Adrenal gland (tissue), 12 donors: Measurements from ENCODE around the gene GRPEL2. TPM values are rescaled to one million over a fixed set of nuclear protein-coding genes. Genes with fewer than 3 reads are reported as not detected.

ENCODE experiments used
- DNase-seq, 7 donors: peaks; one replicate each; pipeline ENCODE4 v3.0.0-alpha.2; 2019 to 2020
- H3K27ac ChIP-seq, 5 donors: fragments of 200-600 bp; sonication (generic) in 4 of 5; 1 replicate in 3 of 5; 2 replicates in 2 of 5; pipeline versions ENCODE4 v1.5.1 to v1.8.0; 2016 to 2020; ENCODE audit warnings: mild to moderate bottlenecking in 1 of 5
- H3K27me3 ChIP-seq: fragments of 200-600 bp; 2 replicates; pipeline ENCODE4 v1.8.0; 2021
- H3K36me3 ChIP-seq, 2 donors: fragments of 200-600 bp; replicated peaks in 1 of 2; 1 replicate in 1 of 2; 2 replicates in 1 of 2; pipeline versions ENCODE4 v1.5.1 to v1.8.0; 2018 to 2022
- H3K4me1 ChIP-seq, 2 donors: fragments of 200-600 bp; replicated peaks in 1 of 2; 1 replicate in 1 of 2; 2 replicates in 1 of 2; pipeline versions ENCODE4 v1.5.1 to v1.8.0; 2018 to 2021
- H3K4me3 ChIP-seq, 4 donors: fragments of 200-600 bp; sonication (generic) in 3 of 4; one replicate each; pipeline ENCODE4 v1.5.1; 2016 to 2018
- H3K9me3 ChIP-seq, 3 donors: fragments of 200-600 bp; sonication (generic) in 1 of 3; replicated peaks in 1 of 3; 1 replicate in 2 of 3; 2 replicates in 1 of 3; pipeline versions ENCODE4 v1.5.1 to v1.8.0; 2016 to 2021
- POLR2A ChIP-seq, 2 donors: fragments of 450-650 bp; IDR thresholded peaks; one replicate each; pipeline ENCODE4 v1.6.1; 2017; ENCODE audit warnings: antibody characterized with exemption in 2 of 2, mild to moderate bottlenecking in 2 of 2, moderate library complexity in 1 of 2
- WGBS, 4 donors: extraction: QIAGEN DNeasy Blood & Tissue Kit in 2 of 4; methylation state at CpG; one replicate each; pipeline versions ENCODE4 v1.1.5 to v1.1.7; 2013 to 2017; 5-methylcytosine and 5-hydroxymethylcytosine counted together
- intact Hi-C, 2 donors: fragments of 100-400 bp; cut with DNase I; formaldehyde crosslinking; loops; one replicate each; pipeline versions ENCODE4 v1.14.1 to v1.15.0; 2022 to 2023
- polyA plus RNA-seq, 3 donors: library from polyadenylated mRNA; stranded (reverse); fragments of 200-250 nt in 2 of 3; fragments of 350-450 nt in 1 of 3; fragmentation: Illumina TruSeq in 1 of 3; extraction: RNeasy Lipid Tissue Mini Kit (QIAGEN cat#74804) in 1 of 3; gene quantifications; one replicate each; pipeline ENCODE4 v1.2.3, GENCODE V29; 2013 to 2014
- total RNA-seq, 9 donors: library from RNA; depleted of rRNA in 4 of 9; stranded (reverse); fragments of >200 nt in 4 of 9; fragments of 120-200 nt in 1 of 9; fragmentation: NEBNext Ultra II Directional in 1 of 9; extraction: Animal tissue kit (Norgen Biotek cat#: 25700) in 1 of 9; gene quantifications; one replicate each; pipeline versions ENCODE4 v1.1.0 to v1.2.4, GENCODE V29; 2013 to 2023
- TF ChIP-seq, protein P1 (sequence below), 6 experiments: fragments of 450-650 bp in 4 of 6; fragments of 200-600 bp in 2 of 6; sonication (generic) in 1 of 6; IDR thresholded peaks; 1 replicate in 5 of 6; 2 replicates in 1 of 6; pipeline versions ENCODE4 v1.5.1 to v1.8.0; 2016 to 2021; ENCODE audit warnings: antibody characterized with exemption in 6 of 6, mild to moderate bottlenecking in 2 of 6, moderate library complexity in 1 of 6
- donor health status: healthy with polysubstance abuse.
- donor health status: Bipolar disorder and iron deficiency.
- donor health status: DM: yes; HTN: yes; CAD: no.
- donor health status: DM: no; HTN: no; CAD: no.
- donor health status: DM: no; HTN: no; CAD: no.
- donor health status: DM: yes; HTN: yes; CAD: no.

The GRPEL2 gene
- total and polyA plus RNA-seq, 12 donors = 3.9 to 17.4 (median 12.0) TPM

DNA sequence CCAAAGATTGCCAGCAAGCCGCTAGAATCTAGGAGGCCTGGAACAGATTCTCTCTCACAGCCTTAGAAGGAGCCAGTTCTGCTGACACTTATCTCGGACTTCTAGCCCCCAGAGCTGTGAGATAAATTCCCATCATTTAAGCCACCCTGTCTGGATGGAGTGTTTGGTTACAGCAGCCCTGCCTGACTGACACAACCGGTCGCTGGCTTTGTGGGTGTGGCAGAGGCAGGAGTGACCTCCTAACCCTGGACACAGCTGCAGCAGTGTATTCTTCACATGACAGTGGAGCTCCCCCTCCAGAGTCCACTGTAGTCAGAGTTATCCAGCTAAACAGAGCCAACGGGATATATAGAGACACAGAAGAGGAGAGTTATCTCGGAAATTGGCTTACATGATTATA lies 55.0 kb downstream of the GRPEL2 start:
- peaks cover 10 to 14% of the 10 kb centered on the region in 2 donors for H3K4me1 ChIP-seq
- no peak for DNase-seq
- H3K27me3 ChIP-seq = no peaks in the 10 kb centered on the region
- no peaks in the 10 kb centered on the region for H3K9me3 ChIP-seq
- TF ChIP-seq, protein P1, sequence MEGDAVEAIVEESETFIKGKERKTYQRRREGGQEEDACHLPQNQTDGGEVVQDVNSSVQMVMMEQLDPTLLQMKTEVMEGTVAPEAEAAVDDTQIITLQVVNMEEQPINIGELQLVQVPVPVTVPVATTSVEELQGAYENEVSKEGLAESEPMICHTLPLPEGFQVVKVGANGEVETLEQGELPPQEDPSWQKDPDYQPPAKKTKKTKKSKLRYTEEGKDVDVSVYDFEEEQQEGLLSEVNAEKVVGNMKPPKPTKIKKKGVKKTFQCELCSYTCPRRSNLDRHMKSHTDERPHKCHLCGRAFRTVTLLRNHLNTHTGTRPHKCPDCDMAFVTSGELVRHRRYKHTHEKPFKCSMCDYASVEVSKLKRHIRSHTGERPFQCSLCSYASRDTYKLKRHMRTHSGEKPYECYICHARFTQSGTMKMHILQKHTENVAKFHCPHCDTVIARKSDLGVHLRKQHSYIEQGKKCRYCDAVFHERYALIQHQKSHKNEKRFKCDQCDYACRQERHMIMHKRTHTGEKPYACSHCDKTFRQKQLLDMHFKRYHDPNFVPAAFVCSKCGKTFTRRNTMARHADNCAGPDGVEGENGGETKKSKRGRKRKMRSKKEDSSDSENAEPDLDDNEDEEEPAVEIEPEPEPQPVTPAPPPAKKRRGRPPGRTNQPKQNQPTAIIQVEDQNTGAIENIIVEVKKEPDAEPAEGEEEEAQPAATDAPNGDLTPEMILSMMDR (IDR thresholded peaks at IDR 0.05) = no peak
- no peak for TF ChIP-seq POLR2A (IDR thresholded peaks at IDR 0.05)
- H3K4me3 ChIP-seq = no peak overlapping the region
- WGBS, 4 donors = 70 to 86% (median 78%) methylated on average over 3 to 6 of the region's 6 CpGs
- no peak overlapping the region for H3K27ac ChIP-seq
- no peaks in the 10 kb centered on the region for H3K36me3 ChIP-seq
- intact Hi-C loops = no loop called here

DNA sequence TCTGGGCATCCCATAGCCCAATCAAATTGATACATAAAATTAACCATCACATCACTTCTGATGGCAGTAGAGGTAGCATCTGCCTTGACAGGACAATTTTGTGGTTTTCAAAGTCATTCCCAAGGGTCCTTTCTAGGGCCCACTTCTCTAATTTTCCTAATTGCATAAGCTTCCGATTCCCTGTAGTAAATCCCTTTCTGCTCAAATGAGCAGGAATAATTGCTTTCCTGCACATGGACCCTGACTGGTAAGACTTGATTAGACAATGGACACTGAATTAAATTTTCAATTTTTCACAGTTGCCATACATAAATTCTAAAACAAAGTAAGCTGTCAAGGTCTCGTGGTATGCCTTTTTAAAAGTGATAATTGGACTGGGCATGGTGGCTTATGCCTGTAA lies 55.8 kb downstream of the GRPEL2 start:
- intact Hi-C loops = no loop called here
- H3K4me3 ChIP-seq = no peak overlapping the region
- H3K27ac ChIP-seq = no peak overlapping the region
- H3K27me3 ChIP-seq = no peaks in the 10 kb centered on the region
- no peak for DNase-seq
- no peak for TF ChIP-seq POLR2A (IDR thresholded peaks at IDR 0.05)
- TF ChIP-seq, protein P1 (IDR thresholded peaks at IDR 0.05) = no peak
- peaks cover 17 to 22% of the 10 kb centered on the region in 2 donors for H3K4me1 ChIP-seq
- no peaks in the 10 kb centered on the region for H3K36me3 ChIP-seq
- no peaks in the 10 kb centered on the region for H3K9me3 ChIP-seq
- 94 to 98% (median 95%) methylated on average over 2 of the region's 2 CpGs for WGBS, 4 donors

DNA sequence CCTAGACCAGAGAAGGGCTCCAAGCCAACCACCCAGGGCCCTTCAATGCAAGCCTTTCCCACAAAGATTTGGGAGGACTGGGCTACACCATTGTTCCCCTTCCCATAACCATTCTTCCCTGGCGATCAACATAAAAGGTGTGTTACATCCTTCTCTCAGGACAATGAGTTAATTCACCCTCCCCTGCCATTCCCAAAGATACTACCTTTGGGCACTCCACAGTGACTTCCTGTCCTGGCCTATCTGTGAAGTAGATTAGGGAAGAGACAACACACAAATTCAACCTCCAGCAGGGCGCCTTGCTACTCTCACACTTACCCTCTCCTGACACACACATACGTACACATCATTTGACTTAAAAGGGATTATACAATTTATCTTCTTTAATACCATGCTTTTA lies 57.0 kb downstream of the GRPEL2 start:
- 93 to 99% (median 97%) methylated on average over 3 of the region's 3 CpGs for WGBS, 4 donors
- Histone ChIP-seq H3K36me3 (no peaks in the 10 kb centered on the region), H3K4me1 (peaks cover 17 to 23% of the 10 kb centered on the region in 2 donors), H3K9me3 (no peaks in the 10 kb centered on the region), H3K4me3 (no peak overlapping the region), H3K27ac (no peak overlapping the region), H3K27me3 (no peaks in the 10 kb centered on the region)
- TF ChIP-seq, protein P1 (IDR thresholded peaks at IDR 0.05) = no peak
- no peak for TF ChIP-seq POLR2A (IDR thresholded peaks at IDR 0.05)
- intact Hi-C loops = no loop called here
- no peak for DNase-seq

Other genes with a start within 250 kb of the GRPEL2 start
- 10 to 100 TPM in 7 of 9 donors, 1 to 10 TPM in 2; 1.6 to 27.6 (median 16.8) TPM for gene ABLIM3, start 204.0 kb upstream of the GRPEL2 start, total RNA-seq
- gene ABLIM3, start 204.0 kb upstream of the GRPEL2 start, polyA plus RNA-seq = 10 to 100 TPM in 2 of 3 donors, 1 to 10 TPM in 1; 8.8 to 10.8 (median 10.4) TPM
- 10 to 100 TPM in 3 of 9 donors, 1 to 10 TPM in 6; 6.2 to 13.4 (median 9.6) TPM for gene AFAP1L1, start 73.6 kb upstream of the GRPEL2 start, total RNA-seq
- 10 to 100 TPM in 1 of 3 donors, 1 to 10 TPM in 2; 4.3 to 13.4 (median 5.2) TPM for gene AFAP1L1, start 73.6 kb upstream of the GRPEL2 start, polyA plus RNA-seq
- 10 to 100 TPM in 2 of 9 donors, 1 to 10 TPM in 7; 4.7 to 17.1 (median 8.1) TPM for gene PCYOX1L, start 12.5 kb downstream of the GRPEL2 start, total RNA-seq
- gene PCYOX1L, start 12.5 kb downstream of the GRPEL2 start, polyA plus RNA-seq = 10 to 100 TPM; 12.3 to 15.4 (median 15.0) TPM
- 10 to 100 TPM in 1 of 9 donors, 1 to 10 TPM in 7, not detected in 1; 1.6 to 20.1 (median 2.9) TPM for gene IL17B, start 33.8 kb downstream of the GRPEL2 start, total RNA-seq
- 1 to 10 TPM; 1.5 to 9.7 (median 2.8) TPM for gene IL17B, start 33.8 kb downstream of the GRPEL2 start, polyA plus RNA-seq
- gene CSNK1A1, start 205.9 kb downstream of the GRPEL2 start, total RNA-seq = 100 to 1,000 TPM; 165 to 301 (median 221) TPM
- 100 to 1,000 TPM in 1 of 3 donors, 10 to 100 TPM in 2; 51.0 to 234 (median 64.4) TPM for gene CSNK1A1, start 205.9 kb downstream of the GRPEL2 start, polyA plus RNA-seq
- 1 to 10 TPM in 8 of 9 donors, under 1 TPM in 1; 0.83 to 8.4 (median 4.3) TPM for gene ARHGEF37, start 236.0 kb downstream of the GRPEL2 start, total RNA-seq
- 1 to 10 TPM; 1.8 to 4.3 (median 2.3) TPM for gene ARHGEF37, start 236.0 kb downstream of the GRPEL2 start, polyA plus RNA-seq